IPS-15b (cell line): ENCODE measurements around the gene KCNJ9.

ENCODE experiments used
- H3K27me3 ChIP-seq: one replicate; pipeline ENCODE4 v1.6.1; 2013; ENCODE audit warnings: low read length; ENCODE audit not compliant: control insufficient read depth, insufficient read depth
- H3K36me3 ChIP-seq: one replicate; pipeline ENCODE4 v1.6.1; 2013; ENCODE audit warnings: low read length; ENCODE audit not compliant: control insufficient read depth, insufficient read depth
- H3K4me1 ChIP-seq: one replicate; pipeline ENCODE4 v1.6.1; 2013; ENCODE audit warnings: mild to moderate bottlenecking, low read length; ENCODE audit not compliant: control insufficient read depth, insufficient read depth
- H3K4me3 ChIP-seq: one replicate; pipeline ENCODE4 v1.5.1; 2013; ENCODE audit warnings: low read depth, low read length
- H3K9ac ChIP-seq: one replicate; pipeline ENCODE4 v1.6.1; 2013; ENCODE audit warnings: low read depth, mild to moderate bottlenecking, low read length
- H3K9me3 ChIP-seq: one replicate; pipeline ENCODE4 v1.6.1; 2013; ENCODE audit warnings: mild to moderate bottlenecking, low read length; ENCODE audit not compliant: control insufficient read depth, insufficient read depth

The KCNJ9 gene

DNA sequence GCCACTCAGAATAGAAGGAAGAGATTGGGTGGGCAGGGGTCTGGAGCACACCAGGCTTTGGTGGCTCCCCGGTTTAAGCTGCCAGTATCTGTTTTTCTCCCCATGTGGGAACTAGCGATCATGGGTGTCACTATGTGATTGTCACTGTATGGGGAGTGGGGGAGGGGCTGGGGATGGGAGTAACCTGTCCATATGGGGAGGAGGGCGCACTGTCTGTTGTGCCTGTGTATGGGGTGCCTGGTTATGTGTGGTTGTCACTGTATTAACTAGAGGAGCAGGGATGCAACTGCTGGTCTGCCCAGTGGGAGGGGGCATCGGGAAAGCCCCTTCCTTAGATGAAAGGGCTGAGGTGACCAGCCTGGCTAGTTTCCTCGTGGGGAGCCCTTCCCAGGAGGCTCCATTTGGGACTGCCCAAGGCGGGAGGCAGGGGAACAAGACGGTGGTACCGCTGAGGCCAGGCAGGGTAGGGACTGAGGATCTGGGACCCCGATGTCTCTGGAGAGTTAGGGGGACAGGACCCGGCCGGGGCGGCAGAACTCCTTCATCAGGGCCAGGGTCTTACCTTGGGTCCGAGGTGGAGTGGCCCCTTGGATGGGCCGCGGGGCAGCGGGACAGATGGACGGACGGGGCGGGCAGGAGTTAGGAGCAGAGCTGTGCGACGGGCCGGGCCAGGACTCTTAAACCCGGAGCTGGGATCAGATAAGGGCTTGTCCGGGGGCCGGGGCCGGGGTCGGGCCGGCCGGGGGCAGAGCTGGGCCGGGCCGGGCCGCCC lies 11.7 kb upstream of the KCNJ9 start, which contains the start of gene KCNJ10:
TSS of gene KCNJ10 (minus strand) at position 701 of the 772 bp plus-strand sequence. CDS start 27,628 bp downstream, outside the sequence.
- peaks cover 49% of the 10 kb centered on the region for H3K27me3 ChIP-seq
- H3K4me3 ChIP-seq: peak within 1 kb of the TSS; percentile 60
- H3K9ac ChIP-seq: no peak within 1 kb of the TSS
- H3K36me3 ChIP-seq: no peaks in the 10 kb centered on the region
- H3K4me1 ChIP-seq: no peaks in the 10 kb centered on the region
- H3K9me3 ChIP-seq: no peaks in the 10 kb centered on the region

DNA sequence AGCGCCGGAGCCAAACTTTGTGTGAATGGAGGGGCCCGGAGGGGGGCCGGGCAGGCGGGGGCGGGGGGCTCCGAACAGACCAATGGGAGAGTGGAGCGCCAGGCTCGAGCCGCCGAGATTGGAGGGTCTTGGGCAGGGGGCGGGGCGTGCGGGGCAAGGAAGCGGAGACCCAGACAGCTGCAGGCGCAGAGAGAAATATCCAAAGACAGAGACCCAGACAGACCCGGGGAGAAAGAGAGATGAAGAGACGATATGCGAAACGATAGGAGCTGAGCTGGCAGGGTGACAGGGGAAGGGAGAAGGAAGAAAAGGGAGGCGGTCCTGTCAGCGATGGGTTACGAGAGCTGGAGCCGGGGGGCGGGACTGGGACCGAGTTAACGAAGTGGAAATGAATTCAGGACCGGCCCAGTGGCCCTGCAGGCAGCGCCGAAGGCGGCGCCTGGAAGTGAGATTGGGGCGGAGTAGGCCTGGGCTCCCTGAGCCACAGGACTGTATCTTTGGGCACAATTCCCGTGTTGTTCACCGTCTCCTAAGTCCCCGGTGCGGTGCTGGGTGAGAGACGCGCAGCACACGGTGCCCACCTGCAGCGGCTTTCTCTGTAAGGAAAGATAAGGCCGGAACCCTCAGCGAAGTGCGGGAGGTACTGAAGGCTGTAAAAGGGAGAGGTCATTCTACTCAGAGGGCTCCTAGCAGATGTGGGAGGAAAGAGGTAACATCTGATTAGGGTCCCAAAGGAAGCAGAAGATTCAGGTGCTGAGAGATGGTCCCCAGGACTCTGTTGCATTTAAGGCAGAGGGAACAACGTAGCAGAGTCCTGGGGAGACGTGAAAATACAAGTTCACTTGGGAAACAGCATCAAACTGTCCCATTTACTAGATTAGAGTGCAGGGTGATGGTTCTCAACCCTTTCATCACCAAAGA lies 10.8 kb upstream of the KCNJ9 start:
- no peaks in the 10 kb centered on the region for H3K36me3 ChIP-seq
- no peak overlapping the region for H3K9ac ChIP-seq
- H3K9me3 ChIP-seq: no peaks in the 10 kb centered on the region
- peaks cover 52% of the 10 kb centered on the region for H3K27me3 ChIP-seq
- H3K4me3 ChIP-seq: peak overlapping the region; percentile 50
- H3K4me1 ChIP-seq: no peaks in the 10 kb centered on the region

DNA sequence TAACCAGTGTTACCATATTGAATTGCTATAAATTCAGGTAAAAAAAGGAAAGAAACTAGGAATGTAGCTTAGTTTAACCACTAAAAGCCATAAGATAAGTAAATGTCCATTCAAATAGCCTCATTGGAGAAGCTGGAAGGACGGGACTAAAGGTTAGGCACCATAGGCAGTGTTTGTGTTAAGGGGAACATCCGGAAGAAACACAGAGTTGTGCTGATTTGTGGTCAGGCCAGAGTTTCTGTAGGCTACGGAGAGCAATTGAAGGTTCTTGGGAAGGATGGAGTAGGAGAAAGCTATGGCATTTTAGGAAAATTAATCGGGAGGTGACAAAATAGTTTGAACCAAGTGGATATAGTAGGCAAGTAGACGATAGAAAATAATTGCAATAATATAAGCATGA lies 10.0 kb upstream of the KCNJ9 start:
- Histone ChIP-seq H3K36me3 (no peaks in the 10 kb centered on the region), H3K4me1 (no peaks in the 10 kb centered on the region), H3K9me3 (no peaks in the 10 kb centered on the region), H3K9ac (no peak overlapping the region), H3K4me3 (no peak overlapping the region), H3K27me3 (peaks cover 52% of the 10 kb centered on the region)

DNA sequence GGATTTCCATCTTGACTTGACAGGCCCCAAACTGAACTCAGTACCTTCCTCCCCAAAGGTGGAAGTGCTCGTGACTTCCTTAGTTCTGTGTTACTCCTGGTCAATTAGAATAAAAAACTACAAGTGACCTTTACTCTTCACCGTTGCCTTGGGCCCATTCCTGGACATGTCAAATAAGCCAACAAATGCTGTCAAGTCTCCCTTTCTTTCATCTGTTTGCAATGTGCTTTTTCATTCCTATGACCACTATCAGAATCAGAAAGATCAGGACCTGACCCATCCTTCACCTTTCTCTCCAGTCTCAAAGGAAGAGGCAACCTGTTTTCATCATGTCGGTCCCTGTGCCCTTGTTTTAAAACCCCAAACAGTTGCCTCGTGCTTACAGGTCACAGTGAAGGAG lies 6.5 kb upstream of the KCNJ9 start:
- Histone ChIP-seq H3K36me3 (no peaks in the 10 kb centered on the region), H3K9ac (no peak overlapping the region), H3K4me1 (no peaks in the 10 kb centered on the region), H3K4me3 (no peak overlapping the region), H3K27me3 (peaks cover 33% of the 10 kb centered on the region), H3K9me3 (no peaks in the 10 kb centered on the region)

DNA sequence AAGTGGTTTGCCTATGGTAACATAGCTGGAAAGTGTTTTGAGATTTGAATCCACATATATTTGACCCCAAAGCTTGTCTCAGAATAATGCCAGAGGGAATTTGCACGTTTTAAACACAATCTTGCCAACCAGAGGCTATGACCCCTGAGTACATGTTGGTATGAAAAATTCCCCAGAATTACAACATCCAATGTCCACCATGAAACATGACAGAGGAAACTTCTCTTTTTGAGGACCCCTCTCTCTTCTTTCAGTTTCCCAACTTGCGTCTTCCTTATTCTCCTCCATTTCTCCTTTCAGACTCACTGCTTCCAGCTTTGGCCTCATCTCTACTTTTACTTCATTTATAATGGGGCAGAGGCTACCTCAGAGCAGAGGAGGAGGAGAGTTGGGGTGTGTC lies 5.5 kb upstream of the KCNJ9 start:
- H3K27me3 ChIP-seq: peaks cover 42% of the 10 kb centered on the region

DNA sequence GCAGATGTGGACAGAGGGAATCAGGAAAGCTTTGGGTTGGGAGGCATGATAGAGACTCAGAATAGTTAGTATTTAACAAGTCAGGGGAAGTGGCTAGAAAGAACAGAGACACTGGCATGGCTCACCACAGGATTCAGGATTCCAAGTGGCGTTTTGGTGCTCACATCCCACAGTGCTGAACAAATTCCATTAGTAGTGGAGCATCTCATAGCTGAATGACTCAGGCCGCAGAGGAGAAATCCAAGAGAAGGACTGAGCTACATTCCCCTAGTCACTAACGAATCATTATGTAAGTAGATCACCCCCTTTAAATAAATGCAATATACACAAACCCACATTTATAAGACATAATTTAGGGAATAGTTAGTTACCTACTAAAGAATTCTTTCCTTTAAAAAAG lies 5.0 kb upstream of the KCNJ9 start:
- no peaks in the 10 kb centered on the region for H3K36me3 ChIP-seq
- H3K4me3 ChIP-seq: no peak overlapping the region
- peaks cover 42% of the 10 kb centered on the region for H3K27me3 ChIP-seq
- no peaks in the 10 kb centered on the region for H3K4me1 ChIP-seq
- no peak overlapping the region for H3K9ac ChIP-seq
- H3K9me3 ChIP-seq: no peaks in the 10 kb centered on the region

More for the DNA sequence above, 5.5 kb upstream of the KCNJ9 start:
- Histone ChIP-seq H3K4me3 (no peak overlapping the region), H3K9me3 (no peaks in the 10 kb centered on the region), H3K36me3 (no peaks in the 10 kb centered on the region), H3K4me1 (no peaks in the 10 kb centered on the region), H3K9ac (no peak overlapping the region)

DNA sequence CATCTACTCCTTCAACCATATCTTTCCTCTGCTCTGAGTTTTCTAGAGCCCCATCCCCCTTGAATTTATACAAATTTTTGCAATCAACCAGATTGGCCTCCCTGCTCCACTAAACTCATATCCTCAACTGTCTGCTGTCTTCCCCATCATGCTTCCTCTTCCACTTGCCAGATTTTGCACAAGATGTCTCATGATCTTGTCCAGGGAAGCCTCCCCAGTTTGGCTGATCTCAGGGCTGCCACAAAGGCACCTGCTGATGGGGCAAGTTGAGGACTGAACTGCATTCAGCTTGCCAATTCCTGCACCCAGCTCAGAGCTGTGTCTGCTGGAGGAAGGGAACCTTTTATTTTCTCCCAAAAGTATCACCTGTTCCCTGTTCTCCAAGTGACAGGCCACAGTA lies 3.9 kb upstream of the KCNJ9 start:
- no peak overlapping the region for H3K4me3 ChIP-seq
- H3K9ac ChIP-seq: no peak overlapping the region
- no peaks in the 10 kb centered on the region for H3K9me3 ChIP-seq
- H3K4me1 ChIP-seq: no peaks in the 10 kb centered on the region
- no peaks in the 10 kb centered on the region for H3K36me3 ChIP-seq
- peaks cover 43% of the 10 kb centered on the region for H3K27me3 ChIP-seq

DNA sequence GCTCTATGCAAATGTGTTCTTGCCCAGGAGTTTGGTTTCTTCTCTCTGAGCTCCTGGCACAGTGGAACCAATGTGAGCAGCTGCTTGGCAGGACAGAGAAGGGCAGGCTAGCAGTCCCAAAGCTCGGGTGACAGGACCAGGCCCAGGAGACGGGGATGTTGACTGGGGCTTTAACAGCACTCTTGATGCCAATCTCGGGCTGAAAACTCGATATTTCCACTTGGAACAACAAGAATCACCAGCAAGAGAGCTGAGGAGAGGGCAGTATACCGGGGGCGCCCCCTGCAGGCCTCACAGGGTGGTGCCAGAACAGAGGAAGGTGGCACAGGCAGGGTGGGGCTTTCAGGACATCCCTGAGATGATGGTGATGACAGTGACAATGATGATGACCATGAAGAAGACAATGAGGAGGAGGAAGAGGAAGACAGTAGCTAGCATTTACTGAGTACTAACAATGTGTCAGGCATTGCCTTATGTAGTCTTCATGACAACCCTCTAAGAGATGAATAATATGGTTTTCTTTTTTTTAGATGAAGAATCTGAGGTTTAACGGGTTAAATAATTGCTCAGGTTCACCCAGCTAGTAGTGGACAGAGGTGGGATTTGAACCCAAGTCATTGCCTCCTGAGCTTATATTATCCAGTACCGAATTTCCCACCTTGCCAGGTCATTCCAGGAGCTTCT lies 2.7 kb upstream of the KCNJ9 start:
- H3K27me3 ChIP-seq: peaks cover 48% of the 10 kb centered on the region
- H3K4me1 ChIP-seq: no peaks in the 10 kb centered on the region
- no peaks in the 10 kb centered on the region for H3K9me3 ChIP-seq
- H3K36me3 ChIP-seq: no peaks in the 10 kb centered on the region
- no peak overlapping the region for H3K4me3 ChIP-seq
- no peak overlapping the region for H3K9ac ChIP-seq

DNA sequence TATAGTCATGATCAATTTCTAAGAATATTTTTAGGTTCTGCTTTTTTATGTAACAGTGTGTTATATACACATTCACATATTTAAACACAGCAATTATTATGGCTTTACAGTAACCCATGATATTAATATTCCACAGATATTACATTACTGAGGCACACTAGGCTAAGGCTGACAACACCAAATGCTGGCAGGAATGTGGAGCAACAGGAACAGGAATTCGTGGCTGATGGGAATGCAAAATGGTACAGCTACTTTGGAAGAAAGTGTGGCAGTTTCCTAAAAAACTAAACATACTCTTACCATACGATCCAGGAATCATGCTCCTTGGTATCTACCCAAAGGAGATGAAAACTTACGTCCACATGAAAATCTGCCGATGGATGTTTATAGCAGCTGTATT lies 1.9 kb upstream of the KCNJ9 start:
- Histone ChIP-seq H3K36me3 (no peaks in the 10 kb centered on the region), H3K27me3 (peaks cover 52% of the 10 kb centered on the region), H3K4me3 (no peak overlapping the region), H3K9ac (no peak overlapping the region), H3K9me3 (no peaks in the 10 kb centered on the region), H3K4me1 (no peaks in the 10 kb centered on the region)

DNA sequence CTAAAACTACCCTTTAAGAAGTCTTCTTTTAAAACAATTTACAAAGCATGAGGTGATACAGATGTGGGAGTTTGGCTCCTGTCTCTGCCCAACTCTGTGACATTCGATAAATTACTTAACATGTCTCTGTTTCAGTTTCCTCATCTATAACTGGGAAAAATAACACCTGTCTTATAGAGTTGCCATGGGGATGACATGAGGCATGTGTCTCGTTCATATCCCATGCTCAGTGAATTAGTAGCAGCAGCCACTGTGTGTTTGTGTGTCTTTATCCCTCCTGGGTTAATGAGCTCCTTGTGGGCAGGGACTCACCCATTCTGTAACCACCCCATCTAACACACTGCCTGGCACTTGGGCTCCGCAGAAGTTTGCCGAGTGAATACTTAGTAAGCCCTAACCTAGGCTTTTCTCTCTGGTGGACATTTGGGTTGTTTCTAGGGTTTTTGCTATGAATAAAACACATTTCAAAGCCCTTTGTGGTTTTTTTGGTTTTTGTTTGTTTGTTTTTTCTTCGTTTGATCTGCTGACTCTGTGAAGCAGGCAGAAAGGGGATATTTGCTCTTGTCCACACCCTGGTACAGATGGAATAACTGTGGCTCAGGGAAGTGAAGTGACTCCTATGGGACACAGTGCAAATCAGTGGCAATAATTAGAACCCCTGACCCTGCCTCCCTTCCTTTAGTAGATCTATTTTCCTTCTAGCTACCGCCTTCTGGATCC lies 797 bp upstream of the KCNJ9 start:
- H3K9ac ChIP-seq: no peak overlapping the region
- no peak overlapping the region for H3K4me3 ChIP-seq
- H3K36me3 ChIP-seq: no peaks in the 10 kb centered on the region
- H3K4me1 ChIP-seq: no peaks in the 10 kb centered on the region
- H3K9me3 ChIP-seq: no peaks in the 10 kb centered on the region
- peaks cover 56% of the 10 kb centered on the region for H3K27me3 ChIP-seq

DNA sequence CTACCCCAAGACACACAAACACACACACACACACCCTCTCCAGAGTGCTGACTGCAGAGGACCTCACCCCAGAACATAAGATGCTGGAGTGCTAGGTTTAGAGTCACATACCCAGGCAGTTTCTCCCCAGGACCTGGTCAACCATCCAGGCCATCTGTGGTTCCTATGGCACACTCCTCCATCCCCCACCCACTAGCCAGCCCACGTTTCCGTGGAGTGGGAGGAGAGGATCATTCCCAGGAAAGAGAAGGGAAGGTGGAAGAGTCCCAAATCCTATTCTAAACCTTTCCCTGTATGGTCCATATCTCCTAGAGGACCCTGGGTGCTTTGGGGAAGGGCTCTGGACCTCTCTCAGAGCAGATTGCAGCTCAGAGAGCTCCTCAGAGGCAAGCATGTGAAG lies 1.1 kb downstream of the KCNJ9 start:
- no peaks in the 10 kb centered on the region for H3K36me3 ChIP-seq
- no peak overlapping the region for H3K4me3 ChIP-seq
- H3K9me3 ChIP-seq: no peaks in the 10 kb centered on the region
- no peak overlapping the region for H3K9ac ChIP-seq
- H3K4me1 ChIP-seq: no peaks in the 10 kb centered on the region
- H3K27me3 ChIP-seq: peaks cover 56% of the 10 kb centered on the region
